HEK293 (cell line): ENCODE results near the gene NTSR2.

Source experiments
- CTCF ChIP-seq: fragments of 450-650 bp; formaldehyde crosslinking; IDR thresholded peaks from 2 replicates; pipeline ENCODE4 v1.5.1; 2016; ENCODE audit warnings: missing biosample characterization, missing genetic modification characterization
- REST ChIP-seq: fragments of 450-650 bp; formaldehyde crosslinking; IDR thresholded peaks from 2 replicates; pipeline ENCODE4 v1.5.1; 2016; ENCODE audit warnings: missing biosample characterization, missing genetic modification characterization
- ZEB2 ChIP-seq: fragments of 450-650 bp; formaldehyde crosslinking; IDR thresholded peaks from 2 replicates; pipeline ENCODE4 v1.5.1; 2016; ENCODE audit warnings: missing biosample characterization, missing genetic modification characterization
- ZNF18 ChIP-seq: fragments of 450-650 bp; formaldehyde crosslinking; IDR thresholded peaks from 2 replicates; pipeline ENCODE4 v1.5.1; 2016; ENCODE audit warnings: missing biosample characterization, missing genetic modification characterization
- ZNF394 ChIP-seq: fragments of 450-650 bp; formaldehyde crosslinking; IDR thresholded peaks from 2 replicates; pipeline ENCODE4 v1.5.1; 2016; ENCODE audit warnings: missing biosample characterization, missing genetic modification characterization, mild to moderate bottlenecking, moderate library complexity, borderline replicate concordance
- ZNF600 ChIP-seq: fragments of 450-650 bp; formaldehyde crosslinking; IDR thresholded peaks from 2 replicates; pipeline ENCODE4 v1.5.1; 2016; ENCODE audit warnings: missing biosample characterization, missing genetic modification characterization

GRCh38 chr2:11716689-11717321 lies 46.8 kb upstream of the NTSR2 start:
- TF ChIP-seq CTCF (tag by site-specific recombination) (no peak), ZNF394 (tag by site-specific recombination) (no peak), ZNF18 (tag by site-specific recombination) (no peak), ZEB2 (tag by site-specific recombination) (no peak), ZNF600 (tag by site-specific recombination) (no peak), REST (tag by site-specific recombination) (no peak)
